ENCODE measurements around the gene KCNH8. TPM values are rescaled to one million over a fixed set of nuclear protein-coding genes. Genes with fewer than 3 reads are reported as not detected.
A peak's percentile ranks its signal among the peaks of the same experiment; 100 is the strongest.

Gene KCNH8
- total RNA-seq, 2 experiments from 2014 or later, result 0.44 to 0.59 TPM

GRCh38 chr3:19363071-19363470 lies 214.8 kb downstream of the KCNH8 start:
- ChIA-PET CTCF (ENCODE audit: unreplicated experiment) (no interaction called here), POLR2A (interaction anchor here (0.8 to 4.0 kb wide), 7 partner anchors 16 to 202 kb away, joined by 3 to 18 read pairs (median 3); no protein-coding TSS in a partner anchor)
- no peaks in the 10 kb centered on the region for H3K79me2 ChIP-seq (ENCODE audit: insufficient read depth, low read depth, low read length)
- BruUV-seq (replicated peaks), result no TSS peak
- H4K20me1 ChIP-seq (ENCODE audit: insufficient read depth, low read length), result no peaks in the 10 kb centered on the region
- H3K27ac ChIP-seq (ENCODE audit: low read depth, low read length, poor library complexity, severe bottlenecking), result no peak overlapping the region
- H2AFZ ChIP-seq (ENCODE audit: low read length), result peak overlapping the region; percentile 19; the same call in 1 of the 2 replicates
- intact Hi-C loops (cut with micrococcal nuclease; ENCODE audit: unreplicated experiment), result no loop called here
- TF ChIP-seq EZH2phosphoT487 (IDR thresholded peaks at IDR 0.05; ENCODE audit: borderline replicate concordance, low read depth, low read length), result no peak
- no peak for TF ChIP-seq CTCF (conservative IDR thresholded peaks at IDR 0.05; ENCODE audit: low read length)
- H3K36me3 ChIP-seq (ENCODE audit: insufficient read depth, low read length), result no peaks in the 10 kb centered on the region
- H3K4me1 ChIP-seq (ENCODE audit: insufficient read depth, low read length, poor library complexity, severe bottlenecking), result peaks cover 14% of the 10 kb centered on the region
- no peak overlapping the region for H3K4me3 ChIP-seq (ENCODE audit: low read depth, low read length, poor library complexity, severe bottlenecking)
- H3K4me2 ChIP-seq (ENCODE audit: low read length), result 0 out of 2 replicates have a peak overlapping the region, but pooled peaks have one; percentile 10
- no peak for DNase-seq (ENCODE audit: low spot score)
- no peaks in the 10 kb centered on the region for H3K9me3 ChIP-seq (ENCODE audit: low read length)
- H3K9me2 ChIP-seq (ENCODE audit: insufficient read depth, low read length), result 0 out of 2 replicates have a peak, but pooled peaks cover 4% of the 10 kb centered on the region

- peaks cover 14% of the 10 kb centered on the region for H3K4me1 ChIP-seq (ENCODE audit: insufficient read depth, low read length, poor library complexity, severe bottlenecking)
- H3K4me2 ChIP-seq (ENCODE audit: low read length), result no peak overlapping the region
- no peaks in the 10 kb centered on the region for H3K79me2 ChIP-seq (ENCODE audit: insufficient read depth, low read depth, low read length)
- H3K4me3 ChIP-seq (ENCODE audit: low read depth, low read length, poor library complexity, severe bottlenecking), result no peak overlapping the region
- H3K9me3 ChIP-seq (ENCODE audit: low read length), result no peaks in the 10 kb centered on the region
- no peak overlapping the region for H3K27ac ChIP-seq (ENCODE audit: low read depth, low read length, poor library complexity, severe bottlenecking)
- no TSS peak for BruUV-seq (replicated peaks)
- DNase-seq (ENCODE audit: low spot score), result no peak
- ChIA-PET CTCF (ENCODE audit: unreplicated experiment) (no interaction called here), POLR2A (interaction anchor here (4.0 kb wide), 1 partner anchor 17 kb away, joined by 18 read pairs; no protein-coding TSS in a partner anchor)
- H4K20me1 ChIP-seq (ENCODE audit: insufficient read depth, low read length), result no peaks in the 10 kb centered on the region
- no peak overlapping the region for H2AFZ ChIP-seq (ENCODE audit: low read length)
- H3K9me2 ChIP-seq (ENCODE audit: insufficient read depth, low read length), result 0 out of 2 replicates have a peak, but pooled peaks cover 4% of the 10 kb centered on the region
- intact Hi-C loops (cut with micrococcal nuclease; ENCODE audit: unreplicated experiment), result no loop called here
- H3K36me3 ChIP-seq (ENCODE audit: insufficient read depth, low read length), result no peaks in the 10 kb centered on the region
- TF ChIP-seq EZH2phosphoT487 (IDR thresholded peaks at IDR 0.05; ENCODE audit: borderline replicate concordance, low read depth, low read length) (no peak), CTCF (conservative IDR thresholded peaks at IDR 0.05; ENCODE audit: low read length) (no peak)
Observed at GRCh38 chr3:19364148-19364547, 215.8 kb downstream of the KCNH8 start.

- H3K9me2 ChIP-seq (ENCODE audit: insufficient read depth, low read length), result no peaks in the 10 kb centered on the region
- intact Hi-C loops (cut with micrococcal nuclease; ENCODE audit: unreplicated experiment), result no loop called here
- H3K4me1 ChIP-seq (ENCODE audit: insufficient read depth, low read length, poor library complexity, severe bottlenecking), result peaks cover 14% of the 10 kb centered on the region
- no peak overlapping the region for H3K4me2 ChIP-seq (ENCODE audit: low read length)
- H3K9me3 ChIP-seq (ENCODE audit: low read length), result no peaks in the 10 kb centered on the region
- no peak overlapping the region for H3K4me3 ChIP-seq (ENCODE audit: low read depth, low read length, poor library complexity, severe bottlenecking)
- ChIA-PET POLR2A (interaction anchor here (0.6 to 1.0 kb wide), 2 partner anchors 80 to 1637 kb away, joined by 4 read pairs; no protein-coding TSS in a partner anchor), CTCF (ENCODE audit: unreplicated experiment) (no interaction called here)
- no peak overlapping the region for H2AFZ ChIP-seq (ENCODE audit: low read length)
- no peaks in the 10 kb centered on the region for H4K20me1 ChIP-seq (ENCODE audit: insufficient read depth, low read length)
- no TSS peak for BruUV-seq (replicated peaks)
- H3K36me3 ChIP-seq (ENCODE audit: insufficient read depth, low read length), result no peaks in the 10 kb centered on the region
- no peaks in the 10 kb centered on the region for H3K79me2 ChIP-seq (ENCODE audit: insufficient read depth, low read depth, low read length)
- no peak for DNase-seq (ENCODE audit: low spot score)
- H3K27ac ChIP-seq (ENCODE audit: low read depth, low read length, poor library complexity, severe bottlenecking), result no peak overlapping the region
- no peak for TF ChIP-seq EZH2phosphoT487 (IDR thresholded peaks at IDR 0.05; ENCODE audit: borderline replicate concordance, low read depth, low read length)
Observed at GRCh38 chr3:19365471-19365870, 217.2 kb downstream of the KCNH8 start.

All from OCI-LY7 (cell line).